Measurements from ENCODE around the gene SLPI.

SLPI gene

DNA sequence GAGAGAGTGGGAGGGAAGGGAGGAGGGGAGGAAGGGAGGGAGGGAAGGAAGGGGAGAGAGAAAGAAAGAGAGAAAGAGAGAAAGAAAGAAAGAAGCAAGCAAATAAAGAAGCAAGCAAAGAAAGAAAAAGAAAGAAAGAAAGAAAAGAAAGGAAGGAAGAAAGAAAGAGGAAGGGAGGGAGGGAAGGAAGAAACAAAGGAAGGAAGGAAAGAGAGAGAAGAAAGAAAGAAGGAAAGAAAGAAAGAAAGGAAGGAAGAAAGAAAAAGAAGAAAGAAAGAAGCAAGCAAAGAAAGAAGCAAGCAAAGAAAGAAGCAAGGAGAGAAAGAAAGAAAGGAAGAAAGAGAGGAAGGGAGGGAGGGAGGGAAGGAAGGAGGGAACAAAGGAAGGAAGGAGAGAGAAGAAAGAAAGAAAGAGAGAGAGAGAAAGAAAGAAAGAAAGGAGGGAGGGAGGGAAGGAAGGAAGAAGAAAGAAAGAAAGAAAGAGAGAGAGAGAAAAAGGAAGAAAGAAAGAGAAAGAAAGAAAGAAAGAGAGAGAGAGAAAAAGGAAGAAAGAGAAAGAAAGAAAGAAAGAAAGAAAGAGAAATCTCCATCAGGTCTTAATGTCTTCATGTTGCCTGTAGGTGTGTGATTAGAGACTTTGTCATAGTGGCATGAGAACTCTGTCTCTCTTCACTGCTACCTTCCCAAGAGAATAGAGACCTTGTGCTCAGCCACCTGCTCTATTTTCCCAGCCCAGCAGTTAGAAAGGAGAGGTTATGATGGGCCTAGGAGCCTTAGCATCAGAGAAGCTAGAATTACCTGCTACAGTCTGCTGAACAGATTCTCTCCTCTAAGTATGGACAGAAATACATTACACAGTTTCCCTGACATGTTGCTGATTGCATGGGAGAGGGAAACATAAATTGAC lies 42.5 kb downstream of the SLPI start:
- no peak for DNase-seq

DNA sequence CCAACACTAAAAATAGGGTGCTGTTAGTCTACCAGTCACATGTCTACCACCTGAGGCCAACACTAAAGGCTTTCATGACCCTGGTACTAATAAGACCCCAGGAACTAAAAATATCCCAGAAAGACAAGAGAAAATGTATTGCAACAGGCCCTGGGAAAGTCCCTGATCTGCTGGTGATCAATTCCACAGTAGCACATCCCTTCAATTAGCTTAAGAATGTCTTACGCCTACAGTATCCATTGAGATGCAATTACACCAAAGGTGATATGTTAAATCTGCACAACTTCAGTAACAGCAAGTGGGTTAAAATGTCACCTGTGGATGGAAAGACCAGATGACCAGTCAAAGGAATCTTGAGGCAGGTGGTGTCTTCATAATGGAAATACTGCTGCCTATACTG lies 44.4 kb downstream of the SLPI start:
- DNase-seq: no peak

DNA sequence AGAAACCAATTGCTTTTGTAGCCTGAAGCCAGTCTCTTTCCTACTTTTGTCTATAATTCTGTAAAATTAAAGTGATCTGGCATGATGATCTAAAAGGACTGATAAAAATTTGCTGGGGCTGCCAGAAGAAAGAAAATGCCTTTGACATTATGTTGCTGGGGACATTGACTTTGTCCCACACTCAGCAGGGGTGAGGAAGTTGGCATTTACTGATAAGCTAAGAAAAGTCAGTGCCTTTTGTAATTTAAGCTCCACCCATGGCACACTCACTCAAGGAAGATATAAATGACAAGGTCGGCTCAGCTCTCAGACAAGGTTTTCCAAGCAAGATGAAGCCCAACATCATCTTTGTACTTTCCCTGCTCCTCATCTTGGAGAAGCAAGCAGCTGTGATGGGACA lies 47.6 kb downstream of the SLPI start, which contains the start of gene SEMG1:
SEMG1 (plus strand) TSS at position 309 of the 400 bp plus-strand sequence; CDS start at position 330, 21 bp downstream.
- no peak for DNase-seq

Data from stimulated activated CD4-positive, alpha-beta T cell treated with anti-CD3 and anti-CD28 coated beads, Interleukin-1b, Interleukin-23, amount 100 ng/mL, for 48 hours (primary cell).